Measurements from ENCODE around the gene AFF3.
"Not testable (repeated sequence)": the region's sequence is repeated elsewhere in the genome, so short reads cannot be mapped to it uniquely, and the experiment has no call there.

Gene AFF3

GRCh38 chr2:100107440-100107839 lies 35.0 kb downstream of the AFF3 start:
- no peak for DNase-seq (ENCODE audit: low spot score)

GRCh38 chr2:100106460-100106859 lies 35.9 kb downstream of the AFF3 start:
- DNase-seq (ENCODE audit: low spot score): no peak

GRCh38 chr2:100105678-100106054 lies 36.7 kb downstream of the AFF3 start:
- no peak for DNase-seq (ENCODE audit: low spot score)

- DNase-seq (ENCODE audit: low spot score): no peak
These were observed 37.4 kb downstream of the AFF3 start for GRCh38 chr2:100104718-100105677.

- DNase-seq (ENCODE audit: low spot score): not testable (repeated sequence)
These were observed 38.1 kb downstream of the AFF3 start for GRCh38 chr2:100104265-100104664.

- not testable (repeated sequence) for DNase-seq (ENCODE audit: low spot score)
These were observed 38.7 kb downstream of the AFF3 start for GRCh38 chr2:100103527-100104252.

- not testable (repeated sequence) for DNase-seq (ENCODE audit: low spot score)
These were observed 39.8 kb downstream of the AFF3 start for GRCh38 chr2:100102466-100103180.

- DNase-seq (ENCODE audit: low spot score): not testable (repeated sequence)
These were observed 43.5 kb downstream of the AFF3 start for GRCh38 chr2:100098855-100099254.

- not testable (repeated sequence) for DNase-seq (ENCODE audit: low spot score)
These were observed 44.6 kb downstream of the AFF3 start for GRCh38 chr2:100097611-100098294.

- DNase-seq (ENCODE audit: low spot score): not testable (repeated sequence)
These were observed 46.5 kb downstream of the AFF3 start for GRCh38 chr2:100095845-100096244.

- not testable (repeated sequence) for DNase-seq (ENCODE audit: low spot score)
These were observed 50.6 kb downstream of the AFF3 start for GRCh38 chr2:100091807-100092206.

GRCh38 chr2:100085744-100086143 lies 56.6 kb downstream of the AFF3 start:
- DNase-seq (ENCODE audit: low spot score): not testable (repeated sequence)

GRCh38 chr2:100083421-100084216 lies 58.8 kb downstream of the AFF3 start:
- not testable (repeated sequence) for DNase-seq (ENCODE audit: low spot score)

- DNase-seq (ENCODE audit: low spot score): not testable (repeated sequence)
These were observed 60.0 kb downstream of the AFF3 start for GRCh38 chr2:100082302-100082978.

- DNase-seq (ENCODE audit: low spot score): no peak
These were observed 64.5 kb downstream of the AFF3 start for GRCh38 chr2:100077935-100078334.

- no peak for DNase-seq (ENCODE audit: low spot score)
These were observed 64.9 kb downstream of the AFF3 start for GRCh38 chr2:100077456-100077855.

- no peak for DNase-seq (ENCODE audit: low spot score)
These were observed 66.9 kb downstream of the AFF3 start for GRCh38 chr2:100075532-100075931.

GRCh38 chr2:100073110-100073509 lies 69.3 kb downstream of the AFF3 start:
- DNase-seq (ENCODE audit: low spot score): no peak

GRCh38 chr2:100072503-100072902 lies 69.9 kb downstream of the AFF3 start:
- DNase-seq (ENCODE audit: low spot score): no peak

- DNase-seq (ENCODE audit: low spot score): no peak
These were observed 70.9 kb downstream of the AFF3 start for GRCh38 chr2:100071335-100072043.

All from hematopoietic multipotent progenitor cell treated with erythropoietin and hydrocortisone succinate and interleukin-3 and kit ligand, for 17 days (in vitro differentiated cells).